PC-3 (cell line): Measurements from ENCODE around the gene TMC3. TPM values are rescaled to one million over a fixed set of nuclear protein-coding genes. Genes with fewer than 3 reads are reported as not detected.
A peak's percentile ranks its signal among the peaks of the same experiment; 100 is the strongest.

Experiments used
- ATAC-seq: fragments of 200-7000 bp; cut with Tn5 transposase; 2 replicates; pipeline ENCODE4 v1.9.1; 2020; ENCODE audit warnings: mild to moderate bottlenecking, moderate library complexity
- BruUV-seq: library from RNA; stranded (reverse); fragments of 400-500 nt; replicated peaks from 2 replicates; lab custom pipeline; 2021; lab: Mats Ljungman, UMichigan
- CTCF ChIA-PET: fragments of 300-600 bp; sonication (Branson Sonifier 250); formaldehyde crosslinking; loops from one replicate; lab custom pipeline; 2022; ENCODE audit warnings: antibody characterized with exemption; lab: Charles Lee
- POLR2A ChIA-PET: fragments of 300-600 bp; sonication (Branson Sonifier 250); formaldehyde crosslinking; loops from one replicate; lab custom pipeline; 2022; ENCODE audit warnings: antibody characterized with exemption; ENCODE audit not compliant: unreplicated experiment; lab: Charles Lee
- DNase-seq: peaks from one replicate; pipeline ENCODE4 v3.0.0-alpha.2; 2015
- H2AFZ ChIP-seq: fragments of 300-600 bp; sonication (generic); 2 replicates; pipeline ENCODE4 v1.6.0; 2016; ENCODE audit warnings: antibody characterized with exemption, low read length
- H3F3A ChIP-seq: fragments of 300-600 bp; sonication (generic); one replicate; pipeline ENCODE4 v1.6.0; 2017; ENCODE audit warnings: antibody characterized with exemption, low read length, control low read depth, mild to moderate bottlenecking; ENCODE audit not compliant: unreplicated experiment
- H3K27ac ChIP-seq: fragments of 300-600 bp; sonication (generic); 2 replicates; pipeline ENCODE4 v1.5.1; 2016; ENCODE audit warnings: mild to moderate bottlenecking, low read length
- H3K27me3 ChIP-seq: fragments of 300-600 bp; sonication (generic); 2 replicates; pipeline ENCODE4 v1.6.1; 2016; ENCODE audit warnings: low read length, mixed read lengths
- H3K36me3 ChIP-seq: fragments of 300-600 bp; sonication (generic); 2 replicates; pipeline ENCODE4 v1.6.1; 2016; ENCODE audit warnings: low read depth, mixed run types, low read length, mixed read lengths
- H3K4me1 ChIP-seq: fragments of 300-600 bp; sonication (generic); 2 replicates; pipeline ENCODE4 v1.5.1; 2016; ENCODE audit warnings: low read length; ENCODE audit not compliant: insufficient read depth
- H3K4me2 ChIP-seq: fragments of 300-600 bp; sonication (generic); 2 replicates; pipeline ENCODE4 v1.6.0; 2016; ENCODE audit warnings: low read length
- H3K4me3 ChIP-seq: fragments of 300-600 bp; sonication (generic); 2 replicates; pipeline ENCODE4 v1.5.1; 2016; ENCODE audit warnings: mild to moderate bottlenecking, low read length, mixed read lengths
- H3K79me2 ChIP-seq: fragments of 300-600 bp; sonication (generic); 2 replicates; pipeline ENCODE4 v1.6.1; 2017; ENCODE audit warnings: low read length, mixed read lengths
- H3K9ac ChIP-seq: fragments of 300-600 bp; sonication (generic); 2 replicates; pipeline ENCODE4 v1.6.0; 2016; ENCODE audit warnings: mild to moderate bottlenecking, low read length
- H3K9me2 ChIP-seq: fragments of 300-600 bp; sonication (generic); replicated peaks from 2 replicates; pipeline ENCODE4 v1.6.1; 2016; ENCODE audit warnings: mixed run types, low read length, mixed read lengths
- H3K9me3 ChIP-seq: fragments of 300-600 bp; sonication (generic); 2 replicates; pipeline ENCODE4 v1.6.1; 2016; ENCODE audit warnings: low read length, mixed read lengths
- H4K20me1 ChIP-seq: fragments of 300-600 bp; sonication (generic); 2 replicates; pipeline ENCODE4 v1.6.1; 2016; ENCODE audit warnings: low read length, mixed read lengths
- CTCF ChIP-seq: fragments of 300-600 bp; sonication (generic); conservative IDR thresholded peaks from 2 replicates; pipeline ENCODE4 v1.5.1; 2017; ENCODE audit warnings: antibody characterized with exemption, low read depth, mild to moderate bottlenecking, low read length
- EZH2 ChIP-seq: fragments of 300-600 bp; sonication (generic); IDR thresholded peaks from one replicate; pipeline ENCODE4 v1.6.1; 2017; ENCODE audit warnings: antibody characterized with exemption, mild to moderate bottlenecking, low read length; ENCODE audit not compliant: unreplicated experiment
- EZH2phosphoT487 ChIP-seq: fragments of 300-600 bp; sonication (generic); IDR thresholded peaks from 2 replicates; pipeline ENCODE4 v1.6.1; 2018; ENCODE audit warnings: mild to moderate bottlenecking, antibody characterized with exemption, low read length, borderline replicate concordance
- intact Hi-C: fragments of 100-400 bp; cut with micrococcal nuclease; formaldehyde crosslinking; loops from 2 replicates; pipeline ENCODE4 v1.9.0; 2023
- total RNA-seq: library from RNA; depleted of rRNA; stranded (reverse); fragments of >200 nt; gene quantifications from 2 replicates; pipeline ENCODE4 v1.2.3, GENCODE V29; 2014

Gene TMC3
- total RNA-seq, 1 experiment from 2014 or later = not detected

DNA sequence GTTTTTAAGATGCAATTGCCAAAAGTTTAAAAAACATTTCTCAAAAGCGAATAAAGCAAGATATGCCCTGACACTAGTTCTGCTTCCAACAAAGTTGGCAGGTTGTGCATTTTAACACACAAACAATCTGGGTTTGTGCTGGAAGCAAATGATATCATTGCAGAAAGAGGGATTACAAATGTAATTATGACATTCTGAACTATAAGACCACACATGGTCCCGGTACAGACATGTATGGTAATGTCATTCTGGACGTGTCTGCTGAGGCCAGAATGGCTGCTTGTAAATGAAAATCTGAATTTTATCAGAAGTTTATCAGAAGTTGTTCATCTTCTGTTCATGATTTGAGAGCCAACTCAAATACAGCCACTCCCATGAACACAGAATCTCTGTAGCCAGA lies 10.7 kb downstream of the TMC3 start:
- BruUV-seq = no TSS peak

DNA sequence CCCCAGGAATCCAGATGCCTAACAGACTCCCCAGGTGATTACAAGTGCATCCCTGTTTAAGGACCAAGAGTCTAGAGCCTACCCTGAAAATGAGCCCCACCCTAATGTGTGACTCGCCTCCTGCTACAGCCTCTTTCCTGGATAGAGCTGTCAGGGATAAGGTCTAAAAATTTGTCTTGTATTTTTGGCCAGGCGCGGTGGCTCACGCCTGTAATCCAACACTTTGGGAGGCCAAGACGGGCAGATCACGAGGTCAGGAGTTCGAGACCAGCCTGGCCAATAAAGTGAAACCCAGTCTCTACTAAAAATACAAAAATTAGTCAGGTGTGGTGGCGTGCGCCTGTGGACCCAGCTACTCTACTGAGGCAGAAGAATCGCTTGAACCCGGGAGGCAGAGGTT lies 11.2 kb downstream of the TMC3 start:
- POLR2A ChIA-PET = no interaction called here
- H3K4me1 ChIP-seq = no peaks in the 10 kb centered on the region
- no peak overlapping the region for H3K4me3 ChIP-seq
- ATAC-seq (no peak), DNase-seq (peak; percentile 19)
- peaks cover 13% of the 10 kb centered on the region; the same call in 1 of the 2 replicates for H3K27me3 ChIP-seq
- no peak overlapping the region for H3K9ac ChIP-seq
- no peaks in the 10 kb centered on the region for H3K9me3 ChIP-seq
- H3K36me3 ChIP-seq = no peaks in the 10 kb centered on the region
- H3F3A ChIP-seq = no peaks in the 10 kb centered on the region
- BruUV-seq = no TSS peak
- no peak overlapping the region for H3K4me2 ChIP-seq
- H3K79me2 ChIP-seq = no peaks in the 10 kb centered on the region
- H3K27ac ChIP-seq = no peak overlapping the region
- CTCF ChIA-PET = no interaction called here
- intact Hi-C loops = no loop called here
- no peaks in the 10 kb centered on the region for H4K20me1 ChIP-seq
- TF ChIP-seq CTCF = no peak
- TF ChIP-seq EZH2phosphoT487 = no peak
- TF ChIP-seq EZH2 = no peak
- no peak overlapping the region for H2AFZ ChIP-seq
- no peaks in the 10 kb centered on the region for H3K9me2 ChIP-seq

More for the DNA sequence above, 10.7 kb downstream of the TMC3 start:
- H3K36me3 ChIP-seq = no peaks in the 10 kb centered on the region
- TF ChIP-seq CTCF (no peak), EZH2phosphoT487 (no peak), EZH2 (no peak)
- ChIA-PET POLR2A (no interaction called here), CTCF (no interaction called here)
- H3K9ac ChIP-seq = no peak overlapping the region
- no peaks in the 10 kb centered on the region for H3K79me2 ChIP-seq
- peaks cover 13% of the 10 kb centered on the region; the same call in 1 of the 2 replicates for H3K27me3 ChIP-seq
- H4K20me1 ChIP-seq = no peaks in the 10 kb centered on the region
- no peak overlapping the region for H3K4me2 ChIP-seq
- H3K4me3 ChIP-seq = no peak overlapping the region
- no peak for DNase-seq
- no peaks in the 10 kb centered on the region for H3K9me3 ChIP-seq
- H2AFZ ChIP-seq = no peak overlapping the region
- no peaks in the 10 kb centered on the region for H3F3A ChIP-seq
- H3K4me1 ChIP-seq = no peaks in the 10 kb centered on the region
- H3K9me2 ChIP-seq = no peaks in the 10 kb centered on the region
- intact Hi-C loops = no loop called here
- no peak overlapping the region for H3K27ac ChIP-seq
- no peak for ATAC-seq

GRCh38 chr15:81361891-81362290 lies 12.1 kb downstream of the TMC3 start:
- Histone ChIP-seq H3K9me3 (no peaks in the 10 kb centered on the region), H3F3A (no peaks in the 10 kb centered on the region), H3K27ac (no peak overlapping the region), H3K4me2 (no peak overlapping the region), H3K4me1 (no peaks in the 10 kb centered on the region), H2AFZ (no peak overlapping the region), H3K4me3 (no peak overlapping the region), H4K20me1 (no peaks in the 10 kb centered on the region), H3K9ac (no peak overlapping the region), H3K79me2 (no peaks in the 10 kb centered on the region), H3K9me2 (no peaks in the 10 kb centered on the region), H3K36me3 (no peaks in the 10 kb centered on the region), H3K27me3 (peaks cover 13% of the 10 kb centered on the region; the same call in 1 of the 2 replicates)
- POLR2A ChIA-PET = no interaction called here
- intact Hi-C loops = no loop called here
- ATAC-seq (no peak), DNase-seq (no peak)
- CTCF ChIA-PET = no interaction called here
- no TSS peak for BruUV-seq
- TF ChIP-seq EZH2 = no peak
- no peak for TF ChIP-seq CTCF
- no peak for TF ChIP-seq EZH2phosphoT487
